CD4-positive, alpha-beta T cell treated with Interleukin-15 for 4 hours (primary cell): ENCODE results near the gene SPTB.

Experiments
- DNase-seq: peaks from one replicate; pipeline ENCODE4 v3.0.0-alpha.2; 2020; ENCODE audit warnings: low spot score

SPTB gene

GRCh38 chr14:64766430-64767151 is 113.1 kb downstream of the SPTB start:
- no peak for DNase-seq

- no peak for DNase-seq
Observed at GRCh38 chr14:64765740-64766302, 113.9 kb downstream of the SPTB start.

- peak; percentile 72 for DNase-seq
Observed at GRCh38 chr14:64764641-64765520, 114.8 kb downstream of the SPTB start.

GRCh38 chr14:64763801-64764621 is 115.7 kb downstream of the SPTB start:
- DNase-seq = no peak

GRCh38 chr14:64763085-64763782 is 116.5 kb downstream of the SPTB start:
- DNase-seq = no peak

- DNase-seq = peak; percentile 43
Observed at GRCh38 chr14:64762044-64763034, 117.4 kb downstream of the SPTB start.

GRCh38 chr14:64761441-64762043 is 118.2 kb downstream of the SPTB start:
- DNase-seq = no peak

GRCh38 chr14:64760916-64761315 is 118.8 kb downstream of the SPTB start:
- DNase-seq = no peak

- peak; percentile 65 for DNase-seq
Observed at GRCh38 chr14:64760146-64760755, 119.5 kb downstream of the SPTB start.

- no peak for DNase-seq
Observed at GRCh38 chr14:64759555-64759938, 120.2 kb downstream of the SPTB start.

GRCh38 chr14:64758691-64759554 is 120.8 kb downstream of the SPTB start:
- no peak for DNase-seq

GRCh38 chr14:64758025-64758521 is 121.6 kb downstream of the SPTB start:
- peak; percentile 30 for DNase-seq

- no peak for DNase-seq
Observed at GRCh38 chr14:64757601-64758000, 122.1 kb downstream of the SPTB start.

GRCh38 chr14:64756712-64757111 is 123.0 kb downstream of the SPTB start:
- DNase-seq = no peak

- peak; percentile 87 for DNase-seq
Observed at GRCh38 chr14:64755781-64756221, 123.9 kb downstream of the SPTB start.

- no peak for DNase-seq
Observed at GRCh38 chr14:64754685-64755084, 125.0 kb downstream of the SPTB start.

GRCh38 chr14:64753999-64754398 is 125.7 kb downstream of the SPTB start:
- DNase-seq = no peak

- DNase-seq = no peak
Observed at GRCh38 chr14:64753374-64753773, 126.3 kb downstream of the SPTB start.
